AG10803 (cell line): ENCODE results near the gene RAMP1.

Experiments
- DNase-seq: peaks from one replicate; pipeline ENCODE4 v3.0.0; 2010; ENCODE audit warnings: low read depth
- H3K4me3 ChIP-seq: 2 replicates; pipeline ENCODE4 v1.5.1; 2011; ENCODE audit warnings: mild to moderate bottlenecking, low read length, control low read depth
- CTCF ChIP-seq: conservative IDR thresholded peaks from 2 replicates; pipeline ENCODE4 v1.5.1; 2011; ENCODE audit warnings: mild to moderate bottlenecking, low read length, control low read depth, inconsistent platforms

RAMP1 gene

GRCh38 chr2:237873897-237874551 is 14.6 kb downstream of the RAMP1 start:
- H3K4me3 ChIP-seq, result no peak overlapping the region
- no peak for TF ChIP-seq CTCF
- DNase-seq, result no peak

DNA sequence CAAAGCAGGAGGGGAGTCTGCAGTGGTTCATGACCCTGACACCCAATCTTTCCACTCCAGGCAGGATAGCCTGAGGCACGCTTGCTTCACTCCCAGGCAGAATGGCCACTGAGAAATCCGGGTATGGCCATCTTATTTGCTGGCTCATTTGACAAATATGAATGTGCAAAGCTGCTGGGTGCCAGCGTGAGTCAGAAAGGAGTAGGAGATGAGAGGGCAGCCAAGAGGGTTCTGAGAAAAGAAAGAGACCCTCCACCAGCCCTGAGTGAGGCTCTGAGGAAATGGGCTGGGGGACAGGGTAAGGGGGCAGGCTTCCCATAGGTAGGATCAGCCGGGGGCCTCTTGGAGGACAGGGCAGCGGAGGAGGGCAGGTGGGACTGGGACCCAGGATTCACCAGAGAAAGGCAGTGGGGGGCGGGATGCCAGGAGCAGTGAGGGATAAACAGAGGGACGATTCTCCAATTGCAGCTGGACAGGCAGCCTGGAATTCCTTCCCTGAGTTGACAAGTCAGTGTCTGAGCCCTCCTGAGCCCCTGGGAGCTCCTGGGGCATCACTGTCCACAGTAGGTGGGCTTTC is 15.2 kb downstream of the RAMP1 start:
- DNase-seq, result peak; percentile 68
- no peak for TF ChIP-seq CTCF

DNA sequence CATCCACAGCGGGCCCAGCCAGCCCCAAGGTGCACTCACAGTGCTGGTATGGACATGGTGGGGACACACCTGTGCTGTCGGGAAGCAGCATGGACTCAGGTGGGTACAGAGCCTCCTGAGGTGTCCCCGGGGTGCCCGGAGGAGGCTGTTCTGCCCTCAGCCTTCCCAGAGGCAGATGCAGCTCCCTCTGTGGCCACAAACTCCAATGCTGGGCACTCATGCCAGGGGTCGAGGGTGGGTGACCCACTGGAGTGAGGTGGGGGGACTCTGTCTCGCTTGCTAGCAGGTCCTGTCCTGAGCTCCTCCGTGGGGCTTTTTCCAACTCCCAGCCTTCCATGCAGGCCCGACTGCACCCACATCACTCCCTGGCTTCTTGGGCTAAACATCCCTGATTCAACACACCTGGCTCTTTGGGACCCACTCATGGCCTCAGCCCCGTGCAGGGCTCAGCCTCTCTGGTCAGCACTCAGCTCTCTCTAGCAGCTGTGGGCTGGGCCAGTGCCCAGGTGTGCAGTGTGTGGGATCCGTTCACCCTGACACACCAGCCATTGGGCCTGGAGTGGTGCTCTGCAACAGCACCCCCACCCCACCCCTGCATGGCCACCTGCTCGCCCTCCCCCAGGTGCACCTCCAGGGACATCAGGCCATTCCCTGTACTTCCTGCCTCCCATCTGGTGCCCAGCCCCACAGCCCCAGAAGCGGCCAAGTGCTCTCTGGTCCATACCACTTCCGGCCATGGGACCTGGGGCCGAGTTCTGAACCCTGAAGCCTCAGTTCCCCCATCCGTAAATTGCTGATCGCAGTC is 16.0 kb downstream of the RAMP1 start:
- no peak for TF ChIP-seq CTCF
- no peak for DNase-seq
- H3K4me3 ChIP-seq, result no peak overlapping the region

More for the DNA sequence above, 15.2 kb downstream of the RAMP1 start:
- no peak overlapping the region for H3K4me3 ChIP-seq

- no peak for DNase-seq
- no peak overlapping the region for H3K4me3 ChIP-seq
- TF ChIP-seq CTCF, result no peak
These were observed 16.7 kb downstream of the RAMP1 start for GRCh38 chr2:237876061-237876526.

GRCh38 chr2:237876532-237876931 is 17.1 kb downstream of the RAMP1 start:
- no peak for DNase-seq
- H3K4me3 ChIP-seq, result no peak overlapping the region
- TF ChIP-seq CTCF, result no peak

DNA sequence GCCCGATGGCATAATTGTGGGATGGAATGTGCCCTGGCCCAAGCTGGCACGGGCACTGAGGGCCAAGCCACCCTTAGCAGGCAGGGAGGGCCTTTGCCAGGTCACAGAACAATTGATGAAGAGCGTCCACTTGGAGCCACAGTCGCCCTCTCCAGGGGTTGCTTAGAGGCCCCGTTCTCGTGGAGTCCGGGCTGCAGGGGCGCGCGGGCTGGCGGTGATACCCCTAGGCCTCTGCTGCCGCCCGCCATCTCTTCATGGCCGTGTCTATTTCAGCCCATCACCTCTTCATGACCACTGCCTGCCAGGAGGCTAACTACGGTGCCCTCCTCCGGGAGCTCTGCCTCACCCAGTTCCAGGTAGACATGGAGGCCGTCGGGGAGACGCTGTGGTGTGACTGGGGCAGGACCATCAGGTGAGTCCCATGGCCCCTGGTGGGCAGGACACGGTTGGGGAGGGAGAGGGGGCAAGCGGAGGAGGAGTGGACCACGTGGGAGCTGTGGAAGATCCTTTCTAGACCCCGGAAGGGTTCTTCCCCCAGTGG is 17.6 kb downstream of the RAMP1 start:
- no peak for DNase-seq
- no peak overlapping the region for H3K4me3 ChIP-seq
- no peak for TF ChIP-seq CTCF
